Measurements from ENCODE around the gene PRAME.

Gene PRAME

DNA sequence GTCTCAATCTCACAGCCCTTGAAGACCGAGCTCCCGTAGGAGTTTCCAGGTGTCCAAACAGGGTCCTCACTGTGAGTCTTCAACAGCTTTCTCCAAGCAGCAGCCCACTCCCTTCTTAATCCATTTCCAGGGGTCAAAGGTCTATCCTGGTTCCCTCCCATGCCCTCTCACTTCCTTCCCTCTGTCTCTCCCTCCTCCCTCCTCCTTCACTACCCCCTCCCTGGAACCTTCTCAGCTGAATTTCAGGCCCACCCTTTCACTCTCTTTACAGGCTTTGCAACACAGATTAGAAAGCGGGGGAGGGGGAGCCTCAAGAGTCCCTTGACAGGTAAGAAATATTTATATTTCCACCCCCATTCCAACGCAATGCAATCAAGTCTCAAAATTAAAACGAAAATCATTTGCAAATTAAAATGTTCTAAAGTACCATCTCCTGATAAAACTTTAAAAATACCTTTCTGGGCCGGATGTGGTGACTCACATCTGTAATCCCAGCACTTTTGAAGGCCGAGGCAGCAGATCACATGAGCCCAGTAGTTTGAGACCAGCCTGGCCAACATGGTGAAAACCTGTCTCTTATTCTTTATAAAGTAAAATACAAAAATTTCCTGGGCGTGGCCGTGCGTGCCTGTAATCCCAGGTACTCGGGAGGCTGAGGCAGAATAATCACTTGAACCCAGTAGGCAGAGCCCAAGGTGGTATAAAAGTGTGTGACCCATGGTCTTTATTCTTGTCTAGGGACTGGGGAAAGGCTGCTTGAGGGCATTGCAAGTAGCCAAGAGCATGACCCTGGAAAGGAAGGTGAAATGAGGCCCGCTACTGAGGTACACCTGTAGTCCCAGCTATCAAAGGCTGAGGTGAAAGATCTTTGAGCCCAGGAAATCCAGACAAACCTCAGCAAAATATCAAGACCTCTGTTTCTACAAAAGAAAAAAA is 38.1 kb downstream of the PRAME start:
- DNase-seq = peak; percentile 5
- no CpG with 5 or more reads among the region's 12 CpGs for WGBS (ENCODE audit: extremely low coverage, insufficient coverage, low lambda C conversion rate)

DNA sequence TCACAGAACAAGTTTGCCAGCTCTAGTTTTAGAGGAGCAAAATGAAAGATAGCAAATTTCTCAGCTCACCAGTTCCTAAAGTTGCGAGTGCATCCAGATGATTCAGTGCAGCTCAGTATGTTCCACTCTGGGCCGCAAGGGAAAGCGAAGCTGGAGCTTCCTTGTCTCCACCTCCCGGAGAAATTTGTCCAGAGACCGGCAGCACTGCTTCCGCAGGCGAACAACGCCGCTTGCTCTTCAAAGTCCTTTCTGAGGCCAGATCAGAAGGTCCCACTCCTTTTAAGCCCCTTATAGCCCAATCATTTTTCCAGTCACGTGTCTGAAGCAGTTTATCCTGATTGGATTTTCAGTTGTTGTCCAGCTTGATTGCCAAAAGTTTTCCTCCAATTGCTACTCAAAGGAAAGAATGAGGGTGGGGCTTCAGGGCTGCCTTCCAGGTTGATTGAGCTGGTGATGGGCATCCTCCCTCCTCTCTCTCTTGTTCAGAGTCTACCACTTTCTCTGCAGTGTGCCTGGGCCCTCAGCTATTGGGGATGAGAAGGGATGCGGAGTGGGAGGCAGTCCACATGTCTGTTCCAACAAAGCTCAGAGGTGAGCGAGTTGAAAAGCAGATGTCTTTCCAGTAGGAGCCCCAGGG is 38.9 kb downstream of the PRAME start, which contains the start of gene ZNF280A:
ZNF280A (minus strand) TSS at position 251 of the 637 bp plus-strand sequence. CDS start 4,640 bp downstream, outside the sequence.
- Histone ChIP-seq H3K4me1 (ENCODE audit: control insufficient read depth, low read depth, low read length) (no peaks in the 10 kb centered on the region), H2BK15ac (replicated peaks; ENCODE audit: low read depth) (no peak within 1 kb of the TSS), H3K56ac (ENCODE audit: low read length) (no peak within 1 kb of the TSS), H3K4me2 (ENCODE audit: low read length) (no peak within 1 kb of the TSS), H4K8ac (ENCODE audit: low read depth, low read length) (no peak within 1 kb of the TSS), H3K79me2 (ENCODE audit: control insufficient read depth, insufficient read depth, low read length) (no peaks in the 10 kb centered on the region), H3K79me1 (ENCODE audit: low read length) (no peaks in the 10 kb centered on the region), H3K4ac (ENCODE audit: low read depth, low read length) (no peak within 1 kb of the TSS), H3K23ac (ENCODE audit: low read length) (no peak within 1 kb of the TSS), H4K5ac (ENCODE audit: low read length) (no peak within 1 kb of the TSS), H3K36me3 (ENCODE audit: control insufficient read depth, insufficient read depth, low read length) (no peaks in the 10 kb centered on the region), H3K27ac (ENCODE audit: low read depth, low read length) (no peak within 1 kb of the TSS), H3K9ac (ENCODE audit: low read length) (no peak within 1 kb of the TSS), H2BK120ac (ENCODE audit: low read depth, low read length) (no peak within 1 kb of the TSS), H3K27me3 (ENCODE audit: insufficient read depth, low read length, poor library complexity) (no peaks in the 10 kb centered on the region), H3K4me3 (ENCODE audit: low read length) (no peak within 1 kb of the TSS), H2AK5ac (ENCODE audit: low read length) (no peak within 1 kb of the TSS), H3K18ac (ENCODE audit: low read length) (no peak within 1 kb of the TSS), H2BK5ac (ENCODE audit: low read length) (no peak within 1 kb of the TSS)
- peak; percentile 5 for DNase-seq
- no CpG with 5 or more reads among the region's 12 CpGs for WGBS (ENCODE audit: extremely low coverage, insufficient coverage, low lambda C conversion rate)

More for the DNA sequence above, 38.1 kb downstream of the PRAME start:
- H3K56ac ChIP-seq (ENCODE audit: low read length) = no peak overlapping the region
- no peak overlapping the region for H3K23ac ChIP-seq (ENCODE audit: low read length)
- H2BK5ac ChIP-seq (ENCODE audit: low read length) = no peak overlapping the region
- no peak overlapping the region for H3K4ac ChIP-seq (ENCODE audit: low read depth, low read length)
- no peaks in the 10 kb centered on the region for H3K79me1 ChIP-seq (ENCODE audit: low read length)
- no peak overlapping the region for H4K8ac ChIP-seq (ENCODE audit: low read depth, low read length)
- H3K36me3 ChIP-seq (ENCODE audit: control insufficient read depth, insufficient read depth, low read length) = no peaks in the 10 kb centered on the region
- no peak overlapping the region for H3K18ac ChIP-seq (ENCODE audit: low read length)
- no peak overlapping the region for H2BK15ac ChIP-seq (replicated peaks; ENCODE audit: low read depth)
- no peaks in the 10 kb centered on the region for H3K4me1 ChIP-seq (ENCODE audit: control insufficient read depth, low read depth, low read length)
- no peak overlapping the region for H3K27ac ChIP-seq (ENCODE audit: low read depth, low read length)
- no peak overlapping the region for H2BK120ac ChIP-seq (ENCODE audit: low read depth, low read length)
- no peak overlapping the region for H3K4me3 ChIP-seq (ENCODE audit: low read length)
- H3K9ac ChIP-seq (ENCODE audit: low read length) = no peak overlapping the region
- no peak overlapping the region for H3K4me2 ChIP-seq (ENCODE audit: low read length)
- H3K79me2 ChIP-seq (ENCODE audit: control insufficient read depth, insufficient read depth, low read length) = no peaks in the 10 kb centered on the region
- no peak overlapping the region for H2AK5ac ChIP-seq (ENCODE audit: low read length)
- H3K27me3 ChIP-seq (ENCODE audit: insufficient read depth, low read length, poor library complexity) = no peaks in the 10 kb centered on the region
- no peak overlapping the region for H4K5ac ChIP-seq (ENCODE audit: low read length)

DNA sequence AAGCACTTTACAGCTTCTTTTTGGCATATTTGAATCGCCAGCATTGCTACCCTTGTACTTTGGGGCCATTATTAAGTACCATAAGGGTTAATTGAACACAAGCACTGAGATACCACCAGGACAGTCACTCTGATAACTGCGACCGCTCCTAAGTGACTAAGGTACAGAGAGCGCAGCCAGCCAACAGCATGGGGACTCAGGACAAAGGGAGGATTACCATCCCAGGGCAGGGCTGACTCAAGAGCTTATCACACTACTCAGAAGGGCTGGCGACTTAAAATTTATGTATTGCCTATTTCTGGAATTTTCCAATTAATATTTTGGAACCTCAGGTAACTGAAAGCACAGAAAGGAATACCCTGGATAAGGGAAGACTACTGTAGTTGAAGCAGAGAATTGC is 39.5 kb downstream of the PRAME start:
- no CpG with 5 or more reads among the region's 5 CpGs for WGBS (ENCODE audit: extremely low coverage, insufficient coverage, low lambda C conversion rate)
- no peak overlapping the region for H3K27ac ChIP-seq (ENCODE audit: low read depth, low read length)

GRCh38 chr22:22516992-22517391 is 42.1 kb downstream of the PRAME start:
- no peak overlapping the region for H4K5ac ChIP-seq (ENCODE audit: low read length)
- H3K18ac ChIP-seq (ENCODE audit: low read length) = no peak overlapping the region
- H3K23ac ChIP-seq (ENCODE audit: low read length) = no peak overlapping the region
- no peak overlapping the region for H4K8ac ChIP-seq (ENCODE audit: low read depth, low read length)
- no peak overlapping the region for H3K4me2 ChIP-seq (ENCODE audit: low read length)
- H3K27ac ChIP-seq (ENCODE audit: low read depth, low read length) = no peak overlapping the region
- H3K4me1 ChIP-seq (ENCODE audit: control insufficient read depth, low read depth, low read length) = no peaks in the 10 kb centered on the region
- H3K79me2 ChIP-seq (ENCODE audit: control insufficient read depth, insufficient read depth, low read length) = no peaks in the 10 kb centered on the region
- H2AK5ac ChIP-seq (ENCODE audit: low read length) = no peak overlapping the region
- H2BK5ac ChIP-seq (ENCODE audit: low read length) = no peak overlapping the region
- H3K56ac ChIP-seq (ENCODE audit: low read length) = no peak overlapping the region
- no peak overlapping the region for H3K4me3 ChIP-seq (ENCODE audit: low read length)
- H3K27me3 ChIP-seq (ENCODE audit: insufficient read depth, low read length, poor library complexity) = no peaks in the 10 kb centered on the region
- no peak overlapping the region for H3K9ac ChIP-seq (ENCODE audit: low read length)
- no peaks in the 10 kb centered on the region for H3K79me1 ChIP-seq (ENCODE audit: low read length)
- H3K4ac ChIP-seq (ENCODE audit: low read depth, low read length) = no peak overlapping the region
- H3K36me3 ChIP-seq (ENCODE audit: control insufficient read depth, insufficient read depth, low read length) = no peaks in the 10 kb centered on the region
- H2BK15ac ChIP-seq (replicated peaks; ENCODE audit: low read depth) = no peak overlapping the region
- H2BK120ac ChIP-seq (ENCODE audit: low read depth, low read length) = no peak overlapping the region
- no CpG with 5 or more reads among the region's 4 CpGs for WGBS (ENCODE audit: extremely low coverage, insufficient coverage, low lambda C conversion rate)
- DNase-seq = no peak

More for the DNA sequence above, 39.5 kb downstream of the PRAME start:
- H2BK15ac ChIP-seq (replicated peaks; ENCODE audit: low read depth) = no peak overlapping the region
- H3K4me3 ChIP-seq (ENCODE audit: low read length) = no peak overlapping the region
- H3K23ac ChIP-seq (ENCODE audit: low read length) = no peak overlapping the region
- no peak overlapping the region for H4K5ac ChIP-seq (ENCODE audit: low read length)
- no peaks in the 10 kb centered on the region for H3K27me3 ChIP-seq (ENCODE audit: insufficient read depth, low read length, poor library complexity)
- H3K36me3 ChIP-seq (ENCODE audit: control insufficient read depth, insufficient read depth, low read length) = no peaks in the 10 kb centered on the region
- no peaks in the 10 kb centered on the region for H3K79me1 ChIP-seq (ENCODE audit: low read length)
- no peak overlapping the region for H3K4ac ChIP-seq (ENCODE audit: low read depth, low read length)
- H2BK5ac ChIP-seq (ENCODE audit: low read length) = no peak overlapping the region
- H3K18ac ChIP-seq (ENCODE audit: low read length) = no peak overlapping the region
- no peak overlapping the region for H2AK5ac ChIP-seq (ENCODE audit: low read length)
- H3K9ac ChIP-seq (ENCODE audit: low read length) = no peak overlapping the region
- H3K4me1 ChIP-seq (ENCODE audit: control insufficient read depth, low read depth, low read length) = no peaks in the 10 kb centered on the region
- H4K8ac ChIP-seq (ENCODE audit: low read depth, low read length) = no peak overlapping the region
- H3K4me2 ChIP-seq (ENCODE audit: low read length) = no peak overlapping the region
- DNase-seq = no peak
- no peaks in the 10 kb centered on the region for H3K79me2 ChIP-seq (ENCODE audit: control insufficient read depth, insufficient read depth, low read length)
- no peak overlapping the region for H3K56ac ChIP-seq (ENCODE audit: low read length)
- H2BK120ac ChIP-seq (ENCODE audit: low read depth, low read length) = no peak overlapping the region

DNA sequence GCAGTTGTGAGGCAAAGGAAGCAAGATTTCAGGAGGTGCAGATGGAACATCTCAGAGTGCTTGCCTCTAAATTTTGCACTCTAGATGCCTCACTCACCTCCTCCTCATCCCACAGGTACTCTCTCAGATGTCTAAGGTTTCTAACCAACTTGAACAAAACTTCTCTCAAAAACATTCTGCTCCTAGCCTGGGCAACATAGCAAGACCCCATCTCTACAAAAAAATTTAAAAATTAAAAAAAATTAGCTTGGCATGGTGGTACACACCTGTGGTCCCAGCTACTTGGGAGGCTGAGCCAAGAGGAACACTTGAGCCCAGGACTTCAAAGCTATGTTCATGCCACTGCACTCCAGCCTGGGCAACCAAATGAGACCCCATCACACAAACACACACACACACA is 43.2 kb downstream of the PRAME start:
- no peaks in the 10 kb centered on the region for H3K27me3 ChIP-seq (ENCODE audit: insufficient read depth, low read length, poor library complexity)
- H2AK5ac ChIP-seq (ENCODE audit: low read length) = no peak overlapping the region
- no peak overlapping the region for H2BK5ac ChIP-seq (ENCODE audit: low read length)
- no peak overlapping the region for H3K4ac ChIP-seq (ENCODE audit: low read depth, low read length)
- no peak overlapping the region for H3K56ac ChIP-seq (ENCODE audit: low read length)
- no peak overlapping the region for H3K27ac ChIP-seq (ENCODE audit: low read depth, low read length)
- H2BK120ac ChIP-seq (ENCODE audit: low read depth, low read length) = no peak overlapping the region
- no peaks in the 10 kb centered on the region for H3K79me2 ChIP-seq (ENCODE audit: control insufficient read depth, insufficient read depth, low read length)
- H3K79me1 ChIP-seq (ENCODE audit: low read length) = no peaks in the 10 kb centered on the region
- no peak overlapping the region for H3K18ac ChIP-seq (ENCODE audit: low read length)
- H2BK15ac ChIP-seq (replicated peaks; ENCODE audit: low read depth) = no peak overlapping the region
- no peak for DNase-seq
- H3K36me3 ChIP-seq (ENCODE audit: control insufficient read depth, insufficient read depth, low read length) = no peaks in the 10 kb centered on the region
- no peak overlapping the region for H3K9ac ChIP-seq (ENCODE audit: low read length)
- H3K4me3 ChIP-seq (ENCODE audit: low read length) = no peak overlapping the region
- no peak overlapping the region for H3K4me2 ChIP-seq (ENCODE audit: low read length)
- no peaks in the 10 kb centered on the region for H3K4me1 ChIP-seq (ENCODE audit: control insufficient read depth, low read depth, low read length)
- H3K23ac ChIP-seq (ENCODE audit: low read length) = no peak overlapping the region
- H4K5ac ChIP-seq (ENCODE audit: low read length) = no peak overlapping the region
- no peak overlapping the region for H4K8ac ChIP-seq (ENCODE audit: low read depth, low read length)

All from mesendoderm (in vitro differentiated cells).